Neutrophil (primary cell): Measurements from ENCODE around the gene KCNJ18.
"Not testable (repeated sequence)": the region's sequence is repeated elsewhere in the genome, so short reads cannot be mapped to it uniquely, and the experiment has no call there.

ENCODE experiments used
- H3K27ac ChIP-seq: fragments of 200-600 bp; sonication (generic); 2 replicates; pipeline ENCODE4 v1.5.1; 2016; ENCODE audit warnings: mild to moderate bottlenecking, moderate library complexity
- H3K27me3 ChIP-seq: fragments of 200-600 bp; sonication (generic); 2 replicates; pipeline ENCODE4 v1.6.0; 2016; ENCODE audit warnings: mild to moderate bottlenecking
- H3K36me3 ChIP-seq: fragments of 200-600 bp; sonication (generic); 2 replicates; pipeline ENCODE4 v1.5.1; 2017
- H3K4me1 ChIP-seq, 2 experiments: fragments of 200-600 bp in 1 of 2; sonication (generic) in 1 of 2; 1 replicate in 1 of 2; 2 replicates in 1 of 2; pipeline versions ENCODE4 v1.5.1 to v1.6.1; 2013 to 2016; ENCODE audit warnings: low read depth in 1 of 2, low read length in 1 of 2, mild to moderate bottlenecking in 1 of 2, moderate library complexity in 1 of 2; ENCODE audit not compliant: control insufficient read depth in 1 of 2, insufficient read depth in 1 of 2
- H3K4me3 ChIP-seq, 2 experiments: fragments of 200-600 bp in 1 of 2; sonication (generic) in 1 of 2; 1 replicate in 1 of 2; 2 replicates in 1 of 2; pipeline ENCODE4 v1.5.1; 2013 to 2016; ENCODE audit warnings: low read depth in 1 of 2, low read length in 1 of 2, mild to moderate bottlenecking in 1 of 2, moderate library complexity in 1 of 2
- H3K9me3 ChIP-seq: fragments of 200-600 bp; sonication (generic); 2 replicates; pipeline ENCODE4 v1.5.1; 2016
- TF ChIP-seq, protein P1 (sequence below): fragments of 200-600 bp; sonication (generic); IDR thresholded peaks from 2 replicates; pipeline ENCODE4 v1.5.1; 2016; ENCODE audit warnings: antibody characterized with exemption

Gene KCNJ18

GRCh38 chr17:21680366-21680765 is 12.0 kb upstream of the KCNJ18 start:
- no peaks in the 10 kb centered on the region for H3K9me3 ChIP-seq

GRCh38 chr17:21680850-21681351 is 11.4 kb upstream of the KCNJ18 start:
- H3K4me1 ChIP-seq, H3K27me3 ChIP-seq, H3K4me3 ChIP-seq, H3K9me3 ChIP-seq, H3K27ac ChIP-seq, H3K36me3 ChIP-seq: not testable (repeated sequence)

More at GRCh38 chr17:21680366-21680765, 12.0 kb upstream of the KCNJ18 start:
- Histone ChIP-seq H3K4me3 (no peak overlapping the region), H3K27ac (no peak overlapping the region), H3K36me3 (no peaks in the 10 kb centered on the region), H3K27me3 (no peaks in the 10 kb centered on the region), H3K4me1 (no peaks in the 10 kb centered on the region)
- TF ChIP-seq, protein P1, sequence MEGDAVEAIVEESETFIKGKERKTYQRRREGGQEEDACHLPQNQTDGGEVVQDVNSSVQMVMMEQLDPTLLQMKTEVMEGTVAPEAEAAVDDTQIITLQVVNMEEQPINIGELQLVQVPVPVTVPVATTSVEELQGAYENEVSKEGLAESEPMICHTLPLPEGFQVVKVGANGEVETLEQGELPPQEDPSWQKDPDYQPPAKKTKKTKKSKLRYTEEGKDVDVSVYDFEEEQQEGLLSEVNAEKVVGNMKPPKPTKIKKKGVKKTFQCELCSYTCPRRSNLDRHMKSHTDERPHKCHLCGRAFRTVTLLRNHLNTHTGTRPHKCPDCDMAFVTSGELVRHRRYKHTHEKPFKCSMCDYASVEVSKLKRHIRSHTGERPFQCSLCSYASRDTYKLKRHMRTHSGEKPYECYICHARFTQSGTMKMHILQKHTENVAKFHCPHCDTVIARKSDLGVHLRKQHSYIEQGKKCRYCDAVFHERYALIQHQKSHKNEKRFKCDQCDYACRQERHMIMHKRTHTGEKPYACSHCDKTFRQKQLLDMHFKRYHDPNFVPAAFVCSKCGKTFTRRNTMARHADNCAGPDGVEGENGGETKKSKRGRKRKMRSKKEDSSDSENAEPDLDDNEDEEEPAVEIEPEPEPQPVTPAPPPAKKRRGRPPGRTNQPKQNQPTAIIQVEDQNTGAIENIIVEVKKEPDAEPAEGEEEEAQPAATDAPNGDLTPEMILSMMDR, result no peak

DNA sequence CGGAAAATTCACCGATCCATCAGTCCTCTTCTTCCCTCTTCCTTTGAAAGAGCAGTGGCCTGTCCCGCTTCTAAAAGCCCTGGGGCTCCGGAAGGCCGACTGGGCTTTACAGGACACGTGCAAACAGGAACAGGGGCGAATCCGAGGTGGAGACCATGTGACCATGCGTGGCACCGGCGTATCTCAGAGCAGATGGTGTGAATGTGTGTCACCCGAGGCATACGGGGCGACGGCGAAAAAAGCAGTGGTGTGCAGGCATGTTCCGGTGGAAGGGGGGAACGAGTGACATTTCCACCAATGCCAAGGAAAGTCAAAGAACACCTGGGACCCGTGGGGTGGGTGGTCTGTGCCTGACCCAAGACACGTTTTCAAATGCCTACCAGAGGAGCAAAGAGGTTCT is 10.7 kb upstream of the KCNJ18 start:
- not testable (repeated sequence) for H3K36me3 ChIP-seq, H3K4me1 ChIP-seq, H3K27me3 ChIP-seq, H3K4me3 ChIP-seq, H3K9me3 ChIP-seq, H3K27ac ChIP-seq

- not testable (repeated sequence) for H3K27me3 ChIP-seq, H3K27ac ChIP-seq, H3K4me3 ChIP-seq, H3K36me3 ChIP-seq, H3K4me1 ChIP-seq, H3K9me3 ChIP-seq
Observed at GRCh38 chr17:21682130-21682529, 10.2 kb upstream of the KCNJ18 start.

- not testable (repeated sequence) for H3K9me3 ChIP-seq, H3K27ac ChIP-seq, H3K4me3 ChIP-seq, H3K36me3 ChIP-seq, H3K27me3 ChIP-seq, H3K4me1 ChIP-seq
Observed at GRCh38 chr17:21683142-21683712, 9.1 kb upstream of the KCNJ18 start.

DNA sequence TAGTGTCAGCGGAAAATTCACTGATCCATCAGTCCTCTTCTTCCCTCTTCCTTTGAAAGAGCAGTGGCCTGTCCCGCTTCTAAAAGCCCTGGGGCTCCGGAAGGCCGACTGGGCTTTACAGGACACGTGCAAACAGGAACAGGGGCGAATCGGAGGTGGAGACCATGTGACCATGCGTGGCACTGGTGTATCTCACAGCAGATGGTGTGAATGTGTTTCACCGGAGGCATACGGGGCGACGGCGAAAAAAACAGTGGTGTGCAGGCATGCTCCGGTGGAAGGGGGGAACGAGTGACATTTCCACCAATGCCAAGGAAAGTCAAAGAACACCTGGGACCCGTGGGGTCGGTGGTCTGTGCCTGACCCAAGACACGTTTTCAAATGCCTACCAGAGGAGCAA is 8.4 kb upstream of the KCNJ18 start:
- H3K36me3 ChIP-seq, H3K9me3 ChIP-seq, H3K27ac ChIP-seq, H3K4me1 ChIP-seq, H3K27me3 ChIP-seq, H3K4me3 ChIP-seq: not testable (repeated sequence)

DNA sequence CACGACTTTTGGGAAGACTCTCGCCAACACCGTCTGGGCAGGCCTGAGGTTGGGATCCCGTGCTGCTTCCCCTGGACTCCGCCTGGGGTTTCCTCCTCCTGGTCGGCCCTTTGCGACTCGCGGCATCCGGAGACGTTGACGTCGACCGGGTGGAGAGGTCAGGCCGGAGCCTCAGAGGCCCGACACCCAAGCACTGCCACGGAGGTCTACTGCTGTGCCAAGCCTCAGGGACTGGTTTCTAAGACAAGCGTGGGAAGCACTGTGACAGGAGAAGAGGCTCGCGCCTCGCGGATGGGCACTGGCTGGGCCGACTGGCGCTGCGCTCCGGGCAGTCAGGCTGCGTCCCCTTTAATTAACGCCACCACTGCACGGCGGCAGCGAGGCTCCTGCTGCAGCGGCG is 7.9 kb upstream of the KCNJ18 start:
- not testable (repeated sequence) for H3K36me3 ChIP-seq, H3K27me3 ChIP-seq, H3K4me1 ChIP-seq, H3K4me3 ChIP-seq, H3K27ac ChIP-seq, H3K9me3 ChIP-seq

DNA sequence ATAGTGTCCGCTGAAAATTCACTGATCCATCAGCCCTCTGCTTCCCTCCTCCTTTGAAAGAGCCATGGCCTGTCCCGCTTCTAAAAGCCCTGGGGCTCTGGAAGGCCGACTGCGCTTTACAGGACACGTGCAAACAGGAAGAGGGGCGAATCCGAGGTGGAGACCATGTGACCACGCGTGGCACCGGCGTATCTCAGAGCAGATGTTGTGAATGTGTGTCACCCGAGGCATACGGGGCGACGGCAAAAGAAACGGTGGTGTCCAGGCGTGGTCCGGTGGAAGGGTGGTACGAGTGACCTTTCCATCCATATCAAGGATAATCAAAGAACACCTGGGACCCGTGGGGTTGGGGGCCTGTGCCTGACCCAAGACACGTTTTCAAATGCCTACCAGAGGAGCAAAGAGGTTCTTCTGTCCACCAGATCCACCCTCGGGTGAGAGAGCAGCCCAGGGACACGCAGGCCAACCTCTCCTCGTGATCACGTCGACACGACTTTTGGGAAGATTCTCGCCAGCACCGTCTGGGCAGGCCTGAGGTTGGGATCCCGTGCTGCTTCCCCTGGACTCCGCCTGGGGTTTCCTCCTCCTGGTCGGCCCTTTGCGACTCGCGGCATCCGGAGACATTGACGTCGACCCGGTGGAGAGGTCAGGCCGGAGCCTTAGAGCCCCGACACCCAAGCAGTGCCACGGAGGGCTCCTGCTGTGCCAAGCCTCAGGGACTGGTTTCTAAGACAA is 7.1 kb upstream of the KCNJ18 start:
- not testable (repeated sequence) for H3K27ac ChIP-seq, H3K27me3 ChIP-seq, H3K36me3 ChIP-seq, H3K9me3 ChIP-seq, H3K4me3 ChIP-seq, H3K4me1 ChIP-seq

DNA sequence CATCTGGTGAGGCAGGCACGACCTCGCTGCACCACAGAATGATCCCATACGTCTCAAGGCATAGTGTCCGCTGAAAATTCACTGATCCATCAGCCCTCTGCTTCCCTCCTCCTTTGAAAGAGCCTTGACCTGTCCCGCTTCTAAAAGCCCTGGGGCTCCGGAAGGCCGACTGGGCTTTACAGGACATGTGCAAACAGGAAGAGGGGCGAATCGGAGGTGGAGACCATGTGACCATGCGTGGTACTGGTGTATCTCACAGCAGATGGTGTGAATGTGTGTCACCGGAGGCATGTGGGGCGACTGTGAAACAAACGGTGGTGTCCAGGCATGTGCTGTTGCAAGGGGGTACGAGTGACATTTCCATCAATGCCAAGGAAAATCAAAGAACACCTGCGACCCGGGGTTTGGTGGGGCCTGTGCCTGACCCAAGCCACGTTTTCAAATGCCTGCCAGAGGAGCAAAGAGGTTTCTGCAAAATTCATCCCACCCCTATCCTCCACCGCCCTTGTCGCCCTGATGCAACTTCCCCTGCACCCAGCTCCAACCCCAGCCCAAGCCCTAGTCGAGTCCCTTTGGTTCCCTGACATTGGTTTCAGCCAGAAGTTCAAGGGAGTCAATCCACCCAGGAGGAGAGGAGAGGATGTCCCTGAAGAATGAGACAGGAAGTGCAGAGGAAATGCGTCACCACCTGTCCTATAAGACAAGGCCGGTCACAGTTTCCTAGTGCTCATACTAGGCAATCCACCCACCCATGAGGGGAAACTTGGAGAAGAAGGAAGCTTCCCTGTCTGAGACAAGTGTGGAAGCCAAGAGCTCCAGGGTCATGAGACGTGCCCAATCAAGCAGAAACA is 5.9 kb upstream of the KCNJ18 start:
- Histone ChIP-seq H3K27ac (no peak overlapping the region), H3K36me3 (no peaks in the 10 kb centered on the region), H3K4me3 (no peak overlapping the region), H3K4me1 (no peaks in the 10 kb centered on the region), H3K27me3 (no peaks in the 10 kb centered on the region), H3K9me3 (no peaks in the 10 kb centered on the region)
- TF ChIP-seq, protein P1, result no peak
